Measurements from ENCODE around the gene EMILIN2. TPM values are rescaled to one million over a fixed set of nuclear protein-coding genes. Genes with fewer than 3 reads are reported as not detected.
A peak's percentile ranks its signal among the peaks of the same experiment; 100 is the strongest.

EMILIN2 gene
- polyA plus RNA-seq, 1 donor (not counting 4 experiments of a cell fraction or from before 2014, with no cell fraction given) = 0.07 TPM

GRCh38 chr18:2907550-2908135, 60.8 kb downstream of the EMILIN2 start:
- Histone ChIP-seq H3K9ac (ENCODE audit: control insufficient read depth, extremely low read depth, insufficient read depth, low read length) (no peak overlapping the region), H3K79me2 (ENCODE audit: control insufficient read depth, insufficient read depth, low read length) (no peaks in the 10 kb centered on the region), H4K20me1 (ENCODE audit: control insufficient read depth, extremely low read depth, insufficient read depth, low read length) (no peaks in the 10 kb centered on the region), H3K4me2 (ENCODE audit: control insufficient read depth, extremely low read depth, insufficient read depth, low read depth, low read length) (no peak overlapping the region), H3K27me3 (ENCODE audit: control insufficient read depth, extremely low read depth, insufficient read depth, low read length) (peaks cover 38% of the 10 kb centered on the region), H3K4me1 (ENCODE audit: control insufficient read depth, extremely low read depth, insufficient read depth, low read length) (no peaks in the 10 kb centered on the region), H3K36me3 (ENCODE audit: control insufficient read depth in 2 of 2, extremely low read depth in 1 of 2, insufficient read depth in 2 of 2, low read length in 2 of 2) (no peaks in the 10 kb centered on the region), H3K9me3 (ENCODE audit: control insufficient read depth, low read depth, low read length) (no peaks in the 10 kb centered on the region), H3K27ac (ENCODE audit: control insufficient read depth, insufficient read depth, low read length) (no peak overlapping the region), H3K9me1 (ENCODE audit: control insufficient read depth, extremely low read depth, insufficient read depth, low read length) (no peaks in the 10 kb centered on the region), H2AFZ (ENCODE audit: control insufficient read depth, low read length) (no peak overlapping the region), H3K4me3 (ENCODE audit: control insufficient read depth in 2 of 3, extremely low read depth in 1 of 3, insufficient read depth in 2 of 3, low read depth in 1 of 3, low read length in 3 of 3) (no peak overlapping the region)
- TF ChIP-seq CTCF (optimal IDR thresholded peaks at IDR 0.05 in 1 of 3, IDR thresholded peaks at IDR 0.05 in 1 of 3, conservative IDR thresholded peaks at IDR 0.05 in 1 of 3; ENCODE audit: extremely low read depth in 1 of 3, insufficient read depth in 2 of 3, low read length in 3 of 3) (no peak), EZH2 (IDR thresholded peaks at IDR 0.05; ENCODE audit: low read length) (peak; percentile 2)
- dilution Hi-C loops (cut with MboI; ENCODE audit: extremely low pct_ligation_motif_present, low sequenced_read_pairs) = no loop called here
- DNase-seq (ENCODE audit: low read depth, low spot score) (no peak), FAIRE-seq (no peak)

GRCh38 chr18:2908166-2908945, 61.5 kb downstream of the EMILIN2 start:
- H3K9ac ChIP-seq (ENCODE audit: control insufficient read depth, extremely low read depth, insufficient read depth, low read length) = no peak overlapping the region
- peaks cover 38% of the 10 kb centered on the region for H3K27me3 ChIP-seq (ENCODE audit: control insufficient read depth, extremely low read depth, insufficient read depth, low read length)
- no peaks in the 10 kb centered on the region for H3K36me3 ChIP-seq (ENCODE audit: control insufficient read depth in 2 of 2, extremely low read depth in 1 of 2, insufficient read depth in 2 of 2, low read length in 2 of 2)
- no peak overlapping the region for H3K4me3 ChIP-seq (ENCODE audit: control insufficient read depth in 2 of 3, extremely low read depth in 1 of 3, insufficient read depth in 2 of 3, low read depth in 1 of 3, low read length in 3 of 3)
- H3K4me1 ChIP-seq (ENCODE audit: control insufficient read depth, extremely low read depth, insufficient read depth, low read length) = no peaks in the 10 kb centered on the region
- no peak for TF ChIP-seq CTCF (optimal IDR thresholded peaks at IDR 0.05 in 1 of 3, IDR thresholded peaks at IDR 0.05 in 1 of 3, conservative IDR thresholded peaks at IDR 0.05 in 1 of 3; ENCODE audit: extremely low read depth in 1 of 3, insufficient read depth in 2 of 3, low read length in 3 of 3)
- TF ChIP-seq EZH2 (IDR thresholded peaks at IDR 0.05; ENCODE audit: low read length) = no peak
- H2AFZ ChIP-seq (ENCODE audit: control insufficient read depth, low read length) = no peak overlapping the region
- no peaks in the 10 kb centered on the region for H3K79me2 ChIP-seq (ENCODE audit: control insufficient read depth, insufficient read depth, low read length)
- FAIRE-seq (no peak), DNase-seq (ENCODE audit: low read depth, low spot score) (no peak)
- H3K27ac ChIP-seq (ENCODE audit: control insufficient read depth, insufficient read depth, low read length) = no peak overlapping the region
- H3K4me2 ChIP-seq (ENCODE audit: control insufficient read depth, extremely low read depth, insufficient read depth, low read depth, low read length) = no peak overlapping the region
- dilution Hi-C loops (cut with MboI; ENCODE audit: extremely low pct_ligation_motif_present, low sequenced_read_pairs) = no loop called here
- no peaks in the 10 kb centered on the region for H3K9me1 ChIP-seq (ENCODE audit: control insufficient read depth, extremely low read depth, insufficient read depth, low read length)
- H4K20me1 ChIP-seq (ENCODE audit: control insufficient read depth, extremely low read depth, insufficient read depth, low read length) = no peaks in the 10 kb centered on the region
- no peaks in the 10 kb centered on the region for H3K9me3 ChIP-seq (ENCODE audit: control insufficient read depth, low read depth, low read length)

Measured in keratinocyte (primary cell).